WTC11 (cell line): ENCODE measurements around the gene FCHSD2. TPM values are rescaled to one million over a fixed set of nuclear protein-coding genes. Genes with fewer than 3 reads are reported as not detected.

Experiments used
- ATAC-seq: fragments of 200-7000 bp; cut with Tn5 transposase; 2 replicates; pipeline ENCODE4 v1.10.0; 2021; ENCODE audit warnings: mild to moderate bottlenecking, moderate library complexity
- CTCF ChIA-PET: fragments of 300-600 bp; sonication (Branson Sonifier 250); formaldehyde crosslinking; loops from one replicate; lab custom pipeline; 2021; ENCODE audit warnings: antibody characterized with exemption; lab: Charles Lee
- POLR2A ChIA-PET: fragments of 350-600 bp; sonication (Branson Sonifier 250); formaldehyde crosslinking; loops from one replicate; lab custom pipeline; 2021; ENCODE audit warnings: antibody characterized with exemption; lab: Charles Lee
- DNase-seq: peaks from one replicate; pipeline ENCODE4 v3.0.0; 2021; ENCODE audit warnings: low spot score
- H3K27ac Mint-ChIP-seq: 2 replicates; pipeline ENCODE4 v1.8.0; 2021; ENCODE audit warnings: mixed read lengths
- H3K27me3 Mint-ChIP-seq: 2 replicates; pipeline ENCODE4 v1.8.0; 2021; ENCODE audit warnings: low read depth, mild to moderate bottlenecking, moderate library complexity, mixed read lengths
- H3K36me3 Mint-ChIP-seq: 2 replicates; pipeline ENCODE4 v1.8.0; 2021; ENCODE audit warnings: mixed read lengths
- H3K4me1 Mint-ChIP-seq: 2 replicates; pipeline ENCODE4 v1.8.0; 2022; ENCODE audit warnings: mixed read lengths
- H3K4me3 Mint-ChIP-seq: 2 replicates; pipeline ENCODE4 v1.8.0; 2021; ENCODE audit warnings: mild to moderate bottlenecking, moderate library complexity, mixed read lengths
- H3K9me3 Mint-ChIP-seq: 2 replicates; pipeline ENCODE4 v1.8.0; 2021; ENCODE audit warnings: mixed read lengths
- E2F4 ChIP-seq: sonication (generic); formaldehyde crosslinking; IDR thresholded peaks from 2 replicates; pipeline ENCODE4 v1.8.1; 2022; ENCODE audit warnings: low read depth, mild to moderate bottlenecking, moderate library complexity, missing genetic modification reagents, borderline replicate concordance
- E2F5 ChIP-seq: sonication (generic); formaldehyde crosslinking; IDR thresholded peaks from 2 replicates; pipeline ENCODE4 v1.8.1; 2022; ENCODE audit warnings: mild to moderate bottlenecking, moderate library complexity, missing genetic modification reagents
- ETV6 ChIP-seq: sonication (generic); formaldehyde crosslinking; IDR thresholded peaks from 2 replicates; pipeline ENCODE4 v1.8.1; 2022; ENCODE audit warnings: mild to moderate bottlenecking, missing genetic modification reagents
- HMGXB4 ChIP-seq: sonication (generic); formaldehyde crosslinking; IDR thresholded peaks from 2 replicates; pipeline ENCODE4 v1.8.1; 2023; ENCODE audit warnings: mild to moderate bottlenecking, moderate library complexity, missing genetic modification reagents
- JUN ChIP-seq: sonication (generic); formaldehyde crosslinking; IDR thresholded peaks from 2 replicates; pipeline ENCODE4 v1.8.0; 2023; ENCODE audit warnings: mild to moderate bottlenecking, missing genetic modification reagents
- MXD4 ChIP-seq: fragments of 250-450 bp; sonication (Bioruptor Pico); IDR thresholded peaks from 2 replicates; pipeline ENCODE4 v1.8.0; 2021; ENCODE audit warnings: mild to moderate bottlenecking, moderate library complexity, borderline replicate concordance
- NFE2L1 ChIP-seq: sonication (generic); formaldehyde crosslinking; IDR thresholded peaks from 2 replicates; pipeline ENCODE4 v1.8.1; 2023; ENCODE audit warnings: missing genetic modification reagents
- OVOL2 ChIP-seq: fragments of 250-450 bp; sonication (Bioruptor Pico); IDR thresholded peaks from 2 replicates; pipeline ENCODE4 v1.9.0; 2021; ENCODE audit warnings: mild to moderate bottlenecking, borderline replicate concordance
- PRDM15 ChIP-seq: sonication (generic); formaldehyde crosslinking; IDR thresholded peaks from 2 replicates; pipeline ENCODE4 v1.8.0; 2022; ENCODE audit warnings: missing genetic modification reagents
- RELA ChIP-seq: sonication (generic); formaldehyde crosslinking; IDR thresholded peaks from 2 replicates; pipeline ENCODE4 v1.8.1; 2022; ENCODE audit warnings: missing genetic modification reagents, mild to moderate bottlenecking, borderline replicate concordance
- TEAD4 ChIP-seq: sonication (generic); formaldehyde crosslinking; IDR thresholded peaks from 2 replicates; pipeline ENCODE4 v1.8.0; 2022; ENCODE audit warnings: mild to moderate bottlenecking, missing genetic modification reagents
- USF1 ChIP-seq: sonication (generic); formaldehyde crosslinking; IDR thresholded peaks from 2 replicates; pipeline ENCODE4 v1.8.0; 2022; ENCODE audit warnings: mild to moderate bottlenecking, missing genetic modification reagents
- ZMAT4 ChIP-seq: fragments of 250-450 bp; sonication (Bioruptor Pico); IDR thresholded peaks from 2 replicates; pipeline ENCODE4 v1.9.0; 2021; ENCODE audit warnings: mild to moderate bottlenecking
- ZNF138 ChIP-seq: sonication (generic); formaldehyde crosslinking; conservative IDR thresholded peaks from 2 replicates; pipeline ENCODE4 v1.8.1; 2022; ENCODE audit warnings: mild to moderate bottlenecking, moderate library complexity, missing genetic modification reagents
- ZNF232 ChIP-seq: sonication (generic); formaldehyde crosslinking; IDR thresholded peaks from 2 replicates; pipeline ENCODE4 v1.8.0; 2022; ENCODE audit warnings: mild to moderate bottlenecking, missing genetic modification reagents
- ZNF281 ChIP-seq: sonication (generic); formaldehyde crosslinking; IDR thresholded peaks from 2 replicates; pipeline ENCODE4 v1.8.0; 2023; ENCODE audit warnings: mild to moderate bottlenecking, missing genetic modification reagents
- ZNF317 ChIP-seq: sonication (generic); formaldehyde crosslinking; IDR thresholded peaks from 2 replicates; pipeline ENCODE4 v1.8.1; 2023; ENCODE audit warnings: low read depth, mild to moderate bottlenecking, moderate library complexity, missing genetic modification reagents, borderline replicate concordance
- ZNF396 ChIP-seq: fragments of 250-450 bp; sonication (Bioruptor Pico); IDR thresholded peaks from 2 replicates; pipeline ENCODE4 v1.8.0; 2021; ENCODE audit warnings: mild to moderate bottlenecking, moderate library complexity, borderline replicate concordance
- ZNF532 ChIP-seq: fragments of 250-450 bp; sonication (Bioruptor Pico); IDR thresholded peaks from 2 replicates; pipeline ENCODE4 v1.9.0; 2021; ENCODE audit warnings: mild to moderate bottlenecking, borderline replicate concordance
- ZSCAN18 ChIP-seq: fragments of 250-450 bp; sonication (Bioruptor Pico); IDR thresholded peaks from 2 replicates; pipeline ENCODE4 v2.1.2; 2022; ENCODE audit warnings: mild to moderate bottlenecking, moderate library complexity
- total RNA-seq: library from RNA; stranded (reverse); gene quantifications from 3 replicates; pipeline ENCODE4 v1.2.3, GENCODE V29; 2021

Gene FCHSD2
- total RNA-seq, 1 experiment from 2014 or later = 10.1 TPM

- CTCF ChIA-PET = interaction anchor here (1.2 kb wide), 1 partner anchor 15 kb away, joined by 3 read pairs; no protein-coding TSS in a partner anchor
Observed at GRCh38 chr11:73162196-73162740, 20.1 kb upstream of the FCHSD2 start.

More at GRCh38 chr11:73162196-73162740, 20.1 kb upstream of the FCHSD2 start:
- H3K4me3 Mint-ChIP-seq = no peak overlapping the region
- TF ChIP-seq TEAD4 (CRISPR knock-in tag) (no peak), ZNF317 (no peak), MXD4 (no peak), ZNF281 (CRISPR knock-in tag) (no peak), NFE2L1 (CRISPR knock-in tag) (no peak), JUN (CRISPR knock-in tag) (no peak), PRDM15 (CRISPR knock-in tag) (no peak), HMGXB4 (no peak), ZMAT4 (CRISPR knock-in tag) (no peak), ZNF532 (CRISPR knock-in tag) (no peak), RELA (CRISPR knock-in tag) (no peak), ZNF232 (CRISPR knock-in tag) (no peak), ZSCAN18 (CRISPR knock-in tag) (no peak), ZNF396 (CRISPR knock-in tag) (no peak), OVOL2 (CRISPR knock-in tag) (no peak), ZNF138 (CRISPR knock-in tag) (no peak), E2F4 (CRISPR knock-in tag) (no peak), USF1 (CRISPR knock-in tag) (no peak), ETV6 (no peak), E2F5 (no peak)
- no peaks in the 10 kb centered on the region for H3K36me3 Mint-ChIP-seq
- DNase-seq = no peak
- H3K4me1 Mint-ChIP-seq = peaks cover 4% of the 10 kb centered on the region
- peaks cover 5% of the 10 kb centered on the region for H3K9me3 Mint-ChIP-seq
- no peak for ATAC-seq
- no peak overlapping the region for H3K27ac Mint-ChIP-seq
- POLR2A ChIA-PET = no interaction called here
- H3K27me3 Mint-ChIP-seq = no peaks in the 10 kb centered on the region; the same call in 1 of the 2 replicates
